IPS-18a (cell line): ENCODE data around the gene TMIGD1.

ENCODE experiments used
- H3K27ac ChIP-seq: one replicate; pipeline ENCODE4 v1.5.1; 2013; ENCODE audit warnings: low read length
- H3K27me3 ChIP-seq: one replicate; pipeline ENCODE4 v1.6.1; 2013; ENCODE audit warnings: mild to moderate bottlenecking, low read length; ENCODE audit not compliant: control insufficient read depth, insufficient read depth
- H3K36me3 ChIP-seq: one replicate; pipeline ENCODE4 v1.6.1; 2013; ENCODE audit warnings: low read depth, low read length; ENCODE audit not compliant: control insufficient read depth
- H3K4me1 ChIP-seq: one replicate; pipeline ENCODE4 v1.6.1; 2013; ENCODE audit warnings: low read depth, low read length; ENCODE audit not compliant: control insufficient read depth
- H3K4me3 ChIP-seq: one replicate; pipeline ENCODE4 v1.5.1; 2013; ENCODE audit warnings: low read length
- H3K9ac ChIP-seq: one replicate; pipeline ENCODE4 v1.6.1; 2013; ENCODE audit warnings: mild to moderate bottlenecking, low read length, moderate library complexity
- H3K9me3 ChIP-seq: one replicate; pipeline ENCODE4 v1.6.1; 2013; ENCODE audit warnings: low read depth, low read length; ENCODE audit not compliant: control insufficient read depth

TMIGD1 gene

DNA sequence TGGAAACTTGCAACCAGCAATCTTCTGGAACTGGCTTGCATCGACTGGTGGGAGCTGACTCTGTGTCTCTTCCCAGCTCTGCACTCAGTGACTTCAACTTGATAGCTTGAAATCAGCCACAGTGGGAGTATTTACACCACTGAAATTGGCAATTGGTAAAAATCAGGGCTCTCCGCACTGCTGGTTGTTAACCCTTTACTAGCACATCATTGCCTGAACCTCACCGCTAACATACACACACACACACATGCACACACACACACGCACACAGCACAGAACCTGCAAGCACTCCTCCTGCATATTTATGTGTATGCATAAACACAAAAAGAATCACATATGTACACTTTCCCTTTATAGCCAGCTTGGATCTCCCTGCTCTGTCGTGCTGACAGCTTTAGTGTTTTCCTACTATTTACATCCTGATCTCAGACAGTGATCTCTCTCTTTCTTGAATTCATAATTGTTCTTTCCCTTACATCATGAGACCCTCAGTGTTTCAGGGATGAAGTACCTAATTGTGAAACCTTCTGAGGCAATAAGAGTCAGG lies 7.9 kb upstream of the TMIGD1 start:
- Histone ChIP-seq H3K9me3 (no peaks in the 10 kb centered on the region), H3K4me1 (peaks cover 12% of the 10 kb centered on the region), H3K4me3 (no peak overlapping the region), H3K9ac (no peak overlapping the region), H3K36me3 (no peaks in the 10 kb centered on the region), H3K27me3 (no peaks in the 10 kb centered on the region), H3K27ac (no peak overlapping the region)

DNA sequence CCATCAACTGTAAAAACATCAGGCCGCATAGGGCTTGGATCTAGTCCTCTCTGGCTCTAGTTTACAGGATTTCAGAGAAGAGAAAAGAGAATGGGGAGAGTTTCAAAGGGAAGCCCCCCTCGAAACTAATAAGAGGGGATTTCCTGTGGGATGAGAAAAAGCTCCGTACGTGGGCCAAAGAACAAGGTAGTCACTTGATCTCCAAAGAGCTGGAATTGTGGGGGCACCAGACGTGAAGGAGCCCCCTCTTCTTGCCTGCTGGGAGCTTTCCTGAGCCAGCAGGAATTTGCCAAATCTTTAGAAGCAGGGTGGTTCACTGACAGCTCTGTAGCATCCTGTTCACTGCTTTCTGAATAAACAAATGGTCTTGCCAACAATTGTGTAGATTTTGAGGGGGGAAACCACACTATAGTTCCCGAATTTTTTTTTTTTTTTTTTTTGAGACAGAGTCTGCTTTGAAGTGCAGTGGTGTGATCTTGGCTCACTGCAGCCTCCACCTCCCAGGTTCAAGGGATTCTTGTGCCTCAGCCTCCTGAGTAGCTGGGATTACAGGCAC lies 7.0 kb upstream of the TMIGD1 start:
- H3K27me3 ChIP-seq: no peaks in the 10 kb centered on the region

DNA sequence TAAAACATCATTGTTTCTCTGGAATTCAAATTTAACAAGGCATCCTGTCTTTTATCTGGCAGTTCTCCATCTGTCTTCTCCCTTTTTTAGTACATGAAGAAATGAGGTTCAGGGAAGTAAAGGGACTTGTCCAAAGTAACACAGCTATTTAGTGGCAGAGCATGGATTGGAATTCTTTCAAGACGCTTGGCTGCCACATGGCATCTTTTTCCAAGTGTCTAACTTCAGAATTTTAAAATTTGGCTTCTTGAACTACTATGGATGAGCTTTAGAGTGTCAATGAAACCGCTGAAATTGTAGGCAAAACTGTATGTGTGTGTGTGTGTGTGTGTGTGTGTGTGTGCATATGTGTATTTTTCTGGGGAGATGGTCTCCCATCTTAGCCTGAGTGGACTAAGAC lies 5.2 kb upstream of the TMIGD1 start:
- Histone ChIP-seq H3K4me1 (peaks cover 12% of the 10 kb centered on the region), H3K9me3 (no peaks in the 10 kb centered on the region), H3K27ac (no peak overlapping the region), H3K36me3 (no peaks in the 10 kb centered on the region), H3K27me3 (no peaks in the 10 kb centered on the region), H3K4me3 (no peak overlapping the region), H3K9ac (no peak overlapping the region)

More for the DNA sequence above, 7.0 kb upstream of the TMIGD1 start:
- Histone ChIP-seq H3K36me3 (no peaks in the 10 kb centered on the region), H3K4me1 (peaks cover 12% of the 10 kb centered on the region), H3K4me3 (peak overlapping the region; percentile 18), H3K9ac (no peak overlapping the region), H3K9me3 (no peaks in the 10 kb centered on the region), H3K27ac (no peak overlapping the region)

GRCh38 chr17:30337393-30337999 lies 3.6 kb upstream of the TMIGD1 start:
- Histone ChIP-seq H3K4me3 (no peak overlapping the region), H3K9ac (no peak overlapping the region), H3K4me1 (peaks cover 12% of the 10 kb centered on the region), H3K27ac (no peak overlapping the region), H3K36me3 (no peaks in the 10 kb centered on the region), H3K9me3 (no peaks in the 10 kb centered on the region), H3K27me3 (no peaks in the 10 kb centered on the region)

DNA sequence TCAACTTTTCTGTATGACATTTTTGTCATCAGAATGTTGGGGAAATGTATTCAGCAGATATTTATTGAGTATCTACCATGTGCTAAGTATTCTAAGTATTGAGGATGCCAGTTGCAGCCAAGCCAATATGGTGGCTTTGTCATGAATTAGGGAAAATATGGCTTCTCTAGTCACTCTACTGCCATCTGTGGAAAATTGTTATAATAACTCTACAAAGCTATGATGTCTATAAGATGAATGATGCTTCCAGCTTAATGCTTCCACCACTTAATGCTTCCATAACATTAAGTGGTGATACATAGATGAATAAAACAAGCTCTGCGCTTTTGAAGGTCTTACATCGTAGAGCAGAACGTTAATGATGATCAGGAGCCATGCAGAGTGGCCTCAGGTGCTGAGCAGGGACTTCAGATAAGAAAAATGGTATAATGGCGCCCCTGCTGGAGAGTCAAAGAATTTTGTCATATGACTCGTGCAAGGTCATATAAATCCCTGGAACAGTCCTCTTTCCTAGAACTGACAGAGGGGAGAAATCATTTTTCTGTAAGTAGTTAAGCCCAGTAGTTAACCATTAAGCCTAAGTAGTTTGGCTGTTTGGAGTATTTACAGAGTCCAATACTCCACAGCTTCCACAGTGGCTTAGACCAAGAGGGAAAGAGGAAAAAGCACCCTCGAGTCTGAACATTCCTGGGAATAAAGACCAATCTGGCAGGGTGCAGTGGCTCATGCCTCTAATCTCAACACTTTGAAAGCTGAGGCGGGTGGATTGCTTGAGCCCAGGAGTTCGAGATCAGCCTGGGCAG lies 2.7 kb upstream of the TMIGD1 start:
- Histone ChIP-seq H3K4me1 (peaks cover 12% of the 10 kb centered on the region), H3K27me3 (no peaks in the 10 kb centered on the region), H3K27ac (no peak overlapping the region), H3K9me3 (no peaks in the 10 kb centered on the region), H3K9ac (no peak overlapping the region), H3K36me3 (no peaks in the 10 kb centered on the region), H3K4me3 (no peak overlapping the region)

DNA sequence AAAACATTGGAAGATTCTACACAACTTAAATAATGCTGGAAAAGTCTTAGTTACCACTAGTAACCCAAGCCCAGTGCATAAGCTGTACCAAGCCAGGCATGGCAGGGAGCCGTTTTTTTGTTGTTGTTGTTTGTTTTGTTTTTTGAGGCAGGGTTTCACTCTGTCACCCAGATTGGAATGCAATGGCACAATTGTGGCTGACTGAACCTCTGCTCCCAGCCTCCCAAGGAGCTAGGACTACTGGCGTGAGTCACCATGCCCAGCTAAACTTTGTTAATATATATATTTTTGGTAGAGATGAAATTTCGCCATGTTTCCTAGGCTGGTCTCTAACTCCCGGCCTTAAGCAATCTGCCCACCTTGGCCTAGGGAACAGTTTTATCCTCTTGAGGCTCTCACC lies 564 bp upstream of the TMIGD1 start:
- H3K27me3 ChIP-seq: no peaks in the 10 kb centered on the region
- no peak overlapping the region for H3K4me3 ChIP-seq
- H3K9me3 ChIP-seq: no peaks in the 10 kb centered on the region
- H3K9ac ChIP-seq: no peak overlapping the region
- no peaks in the 10 kb centered on the region for H3K36me3 ChIP-seq
- no peaks in the 10 kb centered on the region for H3K4me1 ChIP-seq
- H3K27ac ChIP-seq: no peak overlapping the region

GRCh38 chr17:30332057-30332542 lies 1.8 kb downstream of the TMIGD1 start:
- Histone ChIP-seq H3K4me1 (no peaks in the 10 kb centered on the region), H3K27ac (no peak overlapping the region), H3K9ac (no peak overlapping the region), H3K4me3 (no peak overlapping the region), H3K36me3 (no peaks in the 10 kb centered on the region), H3K9me3 (no peaks in the 10 kb centered on the region), H3K27me3 (no peaks in the 10 kb centered on the region)

DNA sequence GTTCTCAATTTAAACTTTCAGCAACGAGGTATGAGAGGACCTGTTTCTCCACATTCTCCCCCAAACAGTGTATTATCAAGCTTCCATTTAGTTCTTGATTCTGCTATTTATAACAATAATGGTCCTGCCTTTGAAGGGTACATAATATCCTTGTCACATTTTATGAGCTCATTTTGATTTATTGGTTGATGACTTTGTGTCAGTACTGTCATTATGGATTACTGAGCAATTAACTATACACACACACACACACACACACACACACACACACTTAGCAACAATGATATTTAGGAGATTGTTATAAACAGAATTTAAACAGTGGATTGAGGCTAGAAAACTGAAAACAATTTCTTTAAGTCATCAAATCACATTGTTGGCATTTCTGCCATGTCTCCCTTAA lies 7.0 kb downstream of the TMIGD1 start:
- no peaks in the 10 kb centered on the region for H3K9me3 ChIP-seq
- no peaks in the 10 kb centered on the region for H3K36me3 ChIP-seq
- no peak overlapping the region for H3K4me3 ChIP-seq
- H3K4me1 ChIP-seq: no peaks in the 10 kb centered on the region
- no peak overlapping the region for H3K9ac ChIP-seq
- no peaks in the 10 kb centered on the region for H3K27me3 ChIP-seq
- no peak overlapping the region for H3K27ac ChIP-seq

DNA sequence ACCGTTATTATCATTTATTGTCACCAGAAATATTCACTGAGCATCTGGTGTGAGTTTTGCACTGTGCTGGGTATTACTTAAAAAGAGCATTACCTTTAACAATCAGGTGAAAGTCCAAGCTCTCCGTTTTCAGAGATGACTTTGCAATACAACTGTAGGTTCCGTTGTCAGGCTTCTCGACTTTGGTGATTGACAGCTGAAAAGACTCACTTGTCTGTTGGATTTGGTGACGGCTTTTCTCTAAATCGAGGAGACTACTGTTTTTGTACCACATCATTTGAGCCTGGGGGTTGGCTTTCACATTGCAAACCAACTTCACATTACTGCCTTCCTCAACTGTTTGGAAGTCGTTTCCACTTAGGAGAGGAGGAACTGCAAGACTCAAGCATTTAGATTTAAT lies 9.1 kb downstream of the TMIGD1 start:
- Histone ChIP-seq H3K27ac (no peak overlapping the region), H3K4me1 (no peaks in the 10 kb centered on the region)

DNA sequence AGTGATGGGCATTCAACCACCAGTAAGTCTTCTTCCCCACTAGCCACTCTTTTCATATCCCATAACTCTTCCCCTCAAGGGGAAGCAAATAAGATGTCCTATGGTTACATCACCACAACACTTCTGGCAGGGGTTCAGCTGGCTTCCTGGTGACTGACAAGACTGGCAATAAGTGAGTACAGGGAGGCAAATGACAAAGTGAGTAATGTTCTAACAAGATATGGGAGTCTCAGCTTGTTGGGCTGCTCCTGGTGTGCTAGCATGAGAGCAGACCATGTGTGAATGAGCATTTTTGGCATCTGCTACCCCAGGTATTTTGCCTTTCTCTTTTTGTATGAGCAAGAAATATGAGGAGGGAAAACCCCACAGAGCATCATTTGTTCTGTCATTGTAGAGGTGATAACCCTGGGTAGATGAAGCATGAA lies 9.9 kb downstream of the TMIGD1 start:
- H3K27ac ChIP-seq: no peak overlapping the region
- no peak overlapping the region for H3K9ac ChIP-seq

More for the DNA sequence above, 9.1 kb downstream of the TMIGD1 start:
- Histone ChIP-seq H3K9ac (no peak overlapping the region), H3K36me3 (no peaks in the 10 kb centered on the region), H3K9me3 (no peaks in the 10 kb centered on the region), H3K4me3 (no peak overlapping the region), H3K27me3 (no peaks in the 10 kb centered on the region)

GRCh38 chr17:30323262-30323894 lies 10.5 kb downstream of the TMIGD1 start:
- Histone ChIP-seq H3K4me1 (no peaks in the 10 kb centered on the region), H3K9me3 (no peaks in the 10 kb centered on the region), H3K4me3 (no peak overlapping the region), H3K9ac (no peak overlapping the region), H3K27ac (no peak overlapping the region), H3K27me3 (no peaks in the 10 kb centered on the region), H3K36me3 (no peaks in the 10 kb centered on the region)

More for the DNA sequence above, 9.9 kb downstream of the TMIGD1 start:
- Histone ChIP-seq H3K27me3 (no peaks in the 10 kb centered on the region), H3K9me3 (no peaks in the 10 kb centered on the region), H3K4me3 (no peak overlapping the region), H3K4me1 (no peaks in the 10 kb centered on the region), H3K36me3 (no peaks in the 10 kb centered on the region)
